Right renal cortex interstitium (tissue), 3 donors: ENCODE measurements around the gene GYPB. TPM values are rescaled to one million over a fixed set of nuclear protein-coding genes. Genes with fewer than 3 reads are reported as not detected.
"Not testable (repeated sequence)": the region's sequence is repeated elsewhere in the genome, so short reads cannot be mapped to it uniquely, and the experiment has no call there.

Experiments used
- DNase-seq, 3 donors: peaks; one replicate each; pipeline ENCODE4 v3.0.0-alpha.2; 2013; ENCODE audit warnings: low read depth in 3 of 3, low spot score in 2 of 3
- polyA plus RNA-seq, 3 donors: library from polyadenylated mRNA; unstranded; fragments of 120-200 nt; gene quantifications; one replicate each; pipeline ENCODE4 v1.2.1, GENCODE V29; 2013; ENCODE audit not compliant: insufficient read length in 3 of 3

Gene GYPB
- polyA plus RNA-seq, 3 donors, result 1.5 to 2.4 (median 1.8) TPM

DNA sequence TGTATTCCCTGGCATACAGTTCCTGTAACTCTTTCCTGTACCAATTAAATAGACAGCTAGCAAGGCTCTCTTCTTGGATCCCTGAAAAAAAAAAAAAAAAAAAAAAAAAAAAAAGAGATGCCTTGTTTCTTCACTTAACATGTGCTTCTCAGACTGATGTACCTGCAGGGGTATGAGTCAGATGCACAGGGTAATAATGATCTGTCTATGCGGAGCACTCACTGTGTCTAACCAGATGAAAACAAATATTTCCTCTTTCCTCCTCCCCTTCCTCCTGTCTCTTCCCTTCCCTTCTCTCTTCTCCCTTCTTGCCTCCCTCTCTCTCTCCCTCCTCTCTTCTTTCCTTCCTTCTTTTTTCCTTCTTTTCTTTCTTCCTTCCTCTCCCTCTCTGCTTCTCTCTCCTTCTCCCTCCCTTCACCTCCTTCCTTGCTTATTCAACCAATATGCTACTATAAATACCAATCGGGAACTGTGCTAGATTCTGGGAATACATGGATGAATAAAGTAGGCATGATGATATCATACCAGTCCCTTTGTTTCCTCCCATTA lies 3.0 kb downstream of the GYPB start:
- DNase-seq, result not testable (repeated sequence)

GRCh38 chr4:144014808-144015207 lies 4.4 kb downstream of the GYPB start:
- no peak for DNase-seq

GRCh38 chr4:144008602-144009001 lies 10.6 kb downstream of the GYPB start:
- DNase-seq, result not testable (repeated sequence)

GRCh38 chr4:144007960-144008359 lies 11.2 kb downstream of the GYPB start:
- not testable (repeated sequence) for DNase-seq

- DNase-seq, result not testable (repeated sequence)
Measured at GRCh38 chr4:144006200-144006803, 12.9 kb downstream of the GYPB start.

- DNase-seq, result not testable (repeated sequence)
Measured at GRCh38 chr4:144005558-144005953, 13.6 kb downstream of the GYPB start.

- not testable (repeated sequence) for DNase-seq
Measured at GRCh38 chr4:144004868-144005557, 14.2 kb downstream of the GYPB start.

DNA sequence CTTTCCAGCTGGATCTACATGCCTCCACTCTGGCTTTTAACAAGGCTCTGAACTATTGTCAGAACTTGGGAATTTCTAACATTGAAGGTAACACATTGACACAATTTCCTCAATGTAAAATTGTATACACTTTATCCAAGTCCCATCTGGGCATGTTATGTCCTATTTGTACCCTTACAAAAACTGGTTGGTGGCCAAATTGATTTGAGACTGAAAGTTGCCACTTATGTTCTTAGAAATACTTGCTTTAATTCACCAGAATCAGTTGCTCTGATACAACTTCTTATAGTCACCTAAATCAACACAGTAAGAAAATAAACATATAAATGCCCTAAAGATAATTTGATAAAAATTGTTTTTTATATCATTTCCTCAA lies 15.3 kb downstream of the GYPB start:
- DNase-seq, result not testable (repeated sequence)

DNA sequence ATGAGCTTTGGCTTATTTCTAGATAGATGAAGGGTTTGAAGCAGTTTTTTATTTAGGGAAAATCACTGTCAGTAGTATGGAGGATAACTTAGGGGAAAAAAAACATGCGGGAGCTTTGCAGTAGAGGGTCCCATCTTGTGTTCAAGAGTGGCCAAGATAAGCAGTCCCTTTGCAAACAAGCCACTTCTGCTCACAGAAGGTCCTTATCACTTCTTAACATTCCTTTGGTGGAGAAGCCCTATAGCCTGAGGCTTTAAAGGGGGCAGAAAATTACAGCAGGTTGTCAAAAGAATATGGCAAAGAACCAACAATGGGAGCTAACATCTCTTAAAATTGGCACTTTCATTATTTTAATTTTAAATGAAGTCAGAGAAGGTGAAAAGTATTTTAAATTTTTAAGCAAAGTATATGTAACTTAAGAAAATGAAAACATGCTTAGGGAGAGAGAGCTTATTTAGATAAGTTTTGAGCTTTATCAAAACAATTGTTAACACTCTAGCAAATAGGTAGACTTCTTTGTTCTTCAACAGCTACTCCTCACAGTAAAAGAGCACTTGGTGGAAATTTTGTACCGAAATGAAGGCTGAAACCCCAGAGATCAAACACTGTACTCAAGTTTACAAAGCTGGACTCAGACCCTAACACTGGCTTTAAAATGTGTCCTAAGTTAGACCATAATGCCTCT lies 15.8 kb downstream of the GYPB start:
- not testable (repeated sequence) for DNase-seq

- DNase-seq, result not testable (repeated sequence)
Measured at GRCh38 chr4:144000331-144000995, 18.7 kb downstream of the GYPB start.

GRCh38 chr4:143996193-143996592 lies 23.0 kb downstream of the GYPB start:
- DNase-seq, result not testable (repeated sequence)

- DNase-seq, result not testable (repeated sequence)
Measured at GRCh38 chr4:143991761-143992160, 27.4 kb downstream of the GYPB start.

DNA sequence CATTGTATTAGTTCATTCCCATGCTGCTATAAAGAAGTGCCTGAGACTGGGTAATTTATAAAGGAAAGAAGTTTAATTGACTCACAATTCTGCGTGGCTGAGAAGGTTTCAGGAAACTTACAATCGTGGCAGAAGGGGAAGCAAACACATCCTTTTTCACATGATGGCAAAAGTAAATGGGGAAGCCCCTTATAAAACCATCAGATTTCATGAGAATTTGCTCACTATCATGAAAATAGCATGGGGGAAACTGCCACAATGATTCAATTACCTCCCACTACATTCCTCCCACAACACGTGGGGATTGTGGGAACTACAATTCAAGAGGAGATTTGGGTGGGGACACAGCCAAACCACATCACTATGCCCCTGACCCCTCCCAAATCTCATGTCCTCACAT lies 28.5 kb downstream of the GYPB start:
- DNase-seq, result not testable (repeated sequence)

GRCh38 chr4:143986180-143986579 lies 33.0 kb downstream of the GYPB start:
- DNase-seq, result no peak

DNA sequence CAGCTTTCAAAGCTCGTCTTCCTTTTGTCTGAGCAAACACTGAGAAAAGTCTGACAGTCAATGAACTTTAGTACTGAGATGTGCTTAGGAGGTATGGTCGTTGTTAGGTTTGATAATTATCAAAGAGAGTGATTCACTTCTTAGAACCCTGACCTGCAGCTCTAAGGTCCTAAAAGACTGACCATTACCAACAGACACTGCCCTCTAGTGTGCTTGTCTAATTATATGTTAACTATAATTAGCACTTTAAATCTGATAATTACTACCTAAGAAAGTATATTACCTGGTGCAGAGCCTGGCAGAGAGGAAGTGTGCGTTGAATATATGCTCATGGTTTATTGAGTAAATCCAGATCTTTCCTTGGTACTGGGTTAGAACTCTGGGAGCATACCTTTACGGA lies 38.4 kb downstream of the GYPB start:
- DNase-seq, result not testable (repeated sequence)

DNA sequence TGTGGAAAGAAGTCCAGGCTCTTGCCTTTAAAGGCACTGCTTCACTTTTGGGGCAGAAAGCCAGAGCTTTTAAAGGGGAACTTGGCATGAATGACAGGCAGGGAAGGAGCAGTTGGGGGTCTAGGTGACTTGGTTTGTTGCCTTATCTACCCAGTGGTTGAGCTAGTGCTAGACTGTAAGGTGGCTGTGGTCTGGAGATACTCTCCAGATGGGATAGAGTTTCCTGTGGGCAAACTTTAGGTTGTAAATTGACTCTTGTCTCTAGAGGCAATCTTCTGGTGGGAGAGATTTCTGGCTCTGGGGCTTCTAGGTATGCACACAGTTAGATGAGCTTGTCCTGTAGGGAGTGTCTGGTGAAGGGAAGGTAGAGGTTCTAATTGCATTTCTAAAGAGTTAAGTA lies 43.7 kb downstream of the GYPB start:
- not testable (repeated sequence) for DNase-seq

GRCh38 chr4:143974021-143974420 lies 45.2 kb downstream of the GYPB start:
- DNase-seq, result not testable (repeated sequence)

- DNase-seq, result no peak
Measured at GRCh38 chr4:143961075-143961474, 58.1 kb downstream of the GYPB start.

- DNase-seq, result not testable (repeated sequence)
Measured at GRCh38 chr4:143955306-143955705, 63.9 kb downstream of the GYPB start.

GRCh38 chr4:143951458-143951972 lies 67.7 kb downstream of the GYPB start:
- not testable (repeated sequence) for DNase-seq

DNA sequence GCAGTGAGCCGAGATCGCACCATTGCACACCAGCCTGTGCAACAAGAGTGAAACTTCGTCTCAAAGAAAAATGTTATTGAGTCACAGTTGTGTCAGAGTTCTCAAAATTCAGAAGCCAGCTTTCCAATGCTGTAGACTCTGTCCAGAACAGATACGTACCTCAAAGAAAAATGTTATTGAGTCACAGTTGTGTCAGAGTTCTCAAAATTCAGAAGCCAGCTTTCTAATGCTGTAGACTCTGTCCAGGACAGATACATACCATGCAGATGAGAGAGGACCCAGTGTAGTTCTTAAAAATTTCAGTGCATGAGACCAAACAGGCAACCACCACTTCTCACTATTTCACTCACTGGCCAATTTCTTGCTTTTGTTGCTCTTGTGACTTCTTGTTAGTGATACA lies 68.2 kb downstream of the GYPB start:
- DNase-seq, result not testable (repeated sequence)
